K562 (cell line): ENCODE measurements around the gene UTP4. TPM values are rescaled to one million over a fixed set of nuclear protein-coding genes. Genes with fewer than 3 reads are reported as not detected.
A peak's percentile ranks its signal among the peaks of the same experiment; 100 is the strongest.

ENCODE experiments used
- ATAC-seq: fragments of 200-7000 bp; cut with Tn5 transposase; 3 replicates; pipeline ENCODE4 v1.9.1; 2020; ENCODE audit warnings: moderate library complexity
- BruUV-seq: library from RNA; stranded (reverse); fragments of 400-500 nt; replicated peaks from 2 replicates; lab custom pipeline; 2021; lab: Mats Ljungman, UMichigan
- CTCF ChIA-PET: fragments of 300-600 bp; formaldehyde crosslinking; extraction: SDS; loops from one replicate; lab custom pipeline; 2021; ENCODE audit warnings: low intra/inter-chr PET ratio; lab: Yijun Ruan, JAX
- POLR2A ChIA-PET: fragments of 300-600, 350-650 bp; sonication (Branson Sonifier 250); formaldehyde crosslinking; extraction: SDS; loops from one replicate; lab custom pipeline; 2021; ENCODE audit warnings: antibody characterized with exemption, inconsistent platforms; lab: Yijun Ruan, JAX
- DNase-seq, 4 experiments: peaks; one replicate each; pipeline versions ENCODE4 v3.0.0 to v3.0.0-alpha.2; 2011 to 2018; ENCODE audit warnings: low spot score in 3 of 4, mixed read lengths in 3 of 4; ENCODE audit errors: extremely low read depth in 1 of 4
- FAIRE-seq: peaks from 2 replicates; lab custom pipeline; 2011; peaks lifted over from hg19 to GRCh38; lab: Jason Lieb, UNC
- H2AFZ ChIP-seq: 2 replicates; pipeline ENCODE4 v1.6.0; 2011; ENCODE audit warnings: low read depth, low read length, control low read depth, inconsistent platforms
- H3K27ac ChIP-seq: fragments of 200-600 bp; 3 replicates; pipeline ENCODE4 v1.8.0; 2011; ENCODE audit warnings: low read depth, mild to moderate bottlenecking, control low read depth, inconsistent platforms, low read length, moderate library complexity, mixed read lengths; ENCODE audit errors: extremely low read depth
- H3K27me3 ChIP-seq, 2 experiments: fragments of 300-600 bp in 1 of 2; 2 replicates in 1 of 2; 3 replicates in 1 of 2; pipeline versions ENCODE4 v1.6.0 to v1.8.0; 2011; ENCODE audit warnings: inconsistent platforms in 2 of 2, low read length in 2 of 2, mild to moderate bottlenecking in 1 of 2, mixed read lengths in 1 of 2, moderate library complexity in 1 of 2; ENCODE audit not compliant: control insufficient read depth in 2 of 2, insufficient read depth in 2 of 2
- H3K36me3 ChIP-seq: fragments of 300-600 bp; 3 replicates; pipeline ENCODE4 v1.8.0; 2011; ENCODE audit warnings: mild to moderate bottlenecking, low read length, inconsistent platforms; ENCODE audit not compliant: control insufficient read depth, insufficient read depth
- H3K4me1 ChIP-seq, 2 experiments: fragments of 200-600 bp in 1 of 2; replicated peaks in 1 of 2; 2 replicates in 1 of 2; 3 replicates in 1 of 2; pipeline versions ENCODE4 v1.5.1 to v1.8.0; 2011; ENCODE audit warnings: inconsistent platforms in 2 of 2, low read length in 2 of 2, mild to moderate bottlenecking in 1 of 2, mixed read lengths in 1 of 2, moderate library complexity in 1 of 2; ENCODE audit not compliant: control insufficient read depth in 2 of 2, insufficient read depth in 2 of 2
- H3K4me2 ChIP-seq: 2 replicates; pipeline ENCODE4 v1.6.1; 2011; ENCODE audit warnings: low read length, control low read depth, inconsistent platforms, mixed read lengths; ENCODE audit not compliant: insufficient read depth
- H3K4me3 ChIP-seq: fragments of 200-600 bp; sonication (generic), shearing (Covaris generic); 2 replicates; pipeline ENCODE4 v1.5.1; 2016; ENCODE audit warnings: control low read depth, inconsistent platforms
- H3K79me2 ChIP-seq: fragments of 200-600 bp; 3 replicates; pipeline ENCODE4 v1.8.0; 2011; ENCODE audit warnings: low read length, inconsistent platforms; ENCODE audit not compliant: control insufficient read depth, insufficient read depth
- H3K9ac ChIP-seq, 2 experiments: 2 replicates each; pipeline versions ENCODE4 v1.6.0 to v1.6.1; 2011; ENCODE audit warnings: low read depth in 2 of 2, low read length in 2 of 2, control low read depth in 1 of 2, inconsistent platforms in 1 of 2, mild to moderate bottlenecking in 1 of 2, mixed read lengths in 1 of 2; ENCODE audit not compliant: insufficient read depth in 1 of 2
- H3K9me1 ChIP-seq: one replicate; pipeline ENCODE4 v1.6.0; 2011; ENCODE audit warnings: inconsistent platforms, mild to moderate bottlenecking, low read length, moderate library complexity; ENCODE audit not compliant: control insufficient read depth, insufficient read depth
- H3K9me3 ChIP-seq: replicated peaks from 2 replicates; pipeline ENCODE4 v1.5.1; 2011; ENCODE audit warnings: low read depth, low read length, inconsistent platforms; ENCODE audit not compliant: control insufficient read depth, insufficient read depth
- H4K20me1 ChIP-seq: replicated peaks from 2 replicates; pipeline ENCODE4 v1.6.1; 2011; ENCODE audit warnings: low read length, inconsistent platforms, mixed read lengths; ENCODE audit not compliant: control insufficient read depth, insufficient read depth
- CTCF ChIP-seq, 3 experiments: IDR thresholded peaks in 2 of 3; conservative IDR thresholded peaks in 1 of 3; 2 replicates each; pipeline ENCODE4 v1.5.1; 2011 to 2012; ENCODE audit warnings: low read length in 3 of 3, mild to moderate bottlenecking in 3 of 3, control low read depth in 2 of 3, improper control_type of control experiment in 1 of 3, inconsistent platforms in 1 of 3, low read depth in 1 of 3, mixed read lengths in 1 of 3, moderate library complexity in 1 of 3; ENCODE audit not compliant: insufficient read depth in 2 of 3
- RAD21 ChIP-seq, 2 experiments: fragments of 250-450 bp in 1 of 2; fragments of 450-650 bp in 1 of 2; sonication (Bioruptor Pico) in 1 of 2; formaldehyde crosslinking in 1 of 2; IDR thresholded peaks in 1 of 2; conservative IDR thresholded peaks in 1 of 2; 2 replicates each; pipeline versions ENCODE4 v1.4.0 to v1.8.0; 2020 to 2022; ENCODE audit warnings: mild to moderate bottlenecking in 2 of 2, moderate library complexity in 1 of 2
- REST ChIP-seq, 2 experiments: fragments of 450-650 bp; formaldehyde crosslinking in 1 of 2; IDR thresholded peaks; 2 replicates each; pipeline versions ENCODE4 v1.4.0 to v1.6.1; 2014 to 2020; ENCODE audit warnings: mild to moderate bottlenecking in 2 of 2, borderline replicate concordance in 1 of 2, low read depth in 1 of 2
- ZZZ3 ChIP-seq: fragments of 450-650 bp; IDR thresholded peaks from 2 replicates; pipeline ENCODE4 v1.6.1; 2016; ENCODE audit warnings: antibody characterized with exemption, mild to moderate bottlenecking, moderate library complexity
- WGBS: fragments of 100-300 bp; shearing (Covaris generic); methylation state at CpG from one replicate; pipeline ENCODE4 v1.1.6; 2016; ENCODE audit warnings: low coverage, mixed read lengths; ENCODE audit not compliant: insufficient coverage; ENCODE audit errors: missing lambda C conversion rate; 5-methylcytosine and 5-hydroxymethylcytosine counted together
- in situ Hi-C: fragments of 300-500 bp; cut with MboI; formaldehyde crosslinking; loops from 4 replicates; pipeline ENCODE4 v1.15.0; 2018; ENCODE audit warnings: inconsistent platforms, mixed read lengths
- intact Hi-C: fragments of 100-400 bp; cut with micrococcal nuclease; formaldehyde crosslinking; loops from 2 replicates; pipeline ENCODE4 v1.14.2; 2022
- polyA plus RNA-seq, 8 experiments: library from polyadenylated mRNA; depleted of rRNA in 4 of 8; stranded (reverse) in 5 of 8; unstranded in 3 of 8; fragments of >200 nt; fragmentation: Nextera tagmentation in 2 of 8; fragmentation: Illumina TruSeq in 1 of 8; extraction: Ambion mirVana in 2 of 8; extraction: Trizol in 1 of 8; gene quantifications; 2 replicates each; pipeline versions ENCODE4 v1.2.1 to v1.2.3, GENCODE V29; 2011 to 2014; ENCODE audit warnings: inconsistent platforms in 1 of 8, missing spikeins in 1 of 8
- total RNA-seq, 7 experiments: library from RNA; depleted of rRNA in 6 of 7; stranded (reverse); fragments of >200 nt in 6 of 7; fragmentation: Illumina TruSeq in 2 of 7; extraction: Trizol in 2 of 7; gene quantifications; 2 replicates each; pipeline versions ENCODE4 v1.2.1 to v1.2.3, GENCODE V29; 2011 to 2021; ENCODE audit warnings: low replicate concordance in 1 of 7

UTP4 gene
- total and polyA plus RNA-seq, 9 of the 15 experiments (the other 6 are each of a cell fraction or from before 2014, with no cell fraction given) = 46.1 to 203 (median 145) TPM

GRCh38 chr16:69150146-69150865, 17.9 kb downstream of the UTP4 start:
- WGBS = 71% methylated on average over 15 of the region's 16 CpGs
- in situ Hi-C loops = loop anchor here (5.0 kb wide), 1 partner anchor 137 kb away; no protein-coding TSS in a partner anchor
- Histone ChIP-seq H3K4me2 (no peak overlapping the region), H3K9me1 (no peaks in the 10 kb centered on the region), H3K9ac (no peak overlapping the region; a peak in 1 of 4 replicates), H3K9me3 (no peaks in the 10 kb centered on the region), H4K20me1 (peaks cover 6% of the 10 kb centered on the region; the same call in 1 of the 2 replicates), H2AFZ (no peak overlapping the region), H3K27me3 (no peaks in the 10 kb centered on the region), H3K4me3 (no peak overlapping the region), H3K4me1 (no peaks in the 10 kb centered on the region), H3K79me2 (peaks cover 15% of the 10 kb centered on the region; the same call in 2 of the 3 replicates), H3K36me3 (peaks cover 84% of the 10 kb centered on the region), H3K27ac (no peak overlapping the region)
- FAIRE-seq (peak; percentile 69), DNase-seq (peak; percentile 36 to 76 (median 48)), ATAC-seq (peak; percentile 98)
- intact Hi-C loops = loop anchor here (1.0 kb wide), 1 partner anchor 137 kb away; no protein-coding TSS in a partner anchor
- BruUV-seq = no TSS peak
- POLR2A ChIA-PET = interaction anchor here (0.8 to 1.9 kb wide), 7 partner anchors 8 to 23 kb away, joined by 3 to 7 read pairs (median 3); partner anchors contain the start of genes CHTF8 and UTP4
- CTCF ChIA-PET = interaction anchor here (2.5 kb wide), 1 partner anchor 137 kb away, joined by 32 read pairs; no protein-coding TSS in a partner anchor
- peak; percentile 73 to 86 for TF ChIP-seq RAD21 (CRISPR knock-in tag; conservative IDR thresholded peaks at IDR 0.05 in 1 of 2, IDR thresholded peaks at IDR 0.05 in 1 of 2)
- TF ChIP-seq ZZZ3 = peak; percentile 63; the same call in 1 of the 2 replicates
- TF ChIP-seq REST (IDR thresholded peaks at IDR 0.05; ENCODE audit: borderline replicate concordance) = peak; percentile 66; the same call in 1 of the 2 replicates
- no peak for TF ChIP-seq REST (CRISPR knock-in tag; IDR thresholded peaks at IDR 0.05; ENCODE audit: low read depth)
- peak; percentile 53 to 89 (median 78); a peak in 5 of 6 replicates for TF ChIP-seq CTCF (IDR thresholded peaks at IDR 0.05 in 2 of 3, conservative IDR thresholded peaks at IDR 0.05 in 1 of 3; ENCODE audit: insufficient read depth in 2 of 3, low read depth in 1 of 3, low read length in 3 of 3)
